PC-3 (cell line): ENCODE measurements around the gene NLGN3. TPM values are rescaled to one million over a fixed set of nuclear protein-coding genes. Genes with fewer than 3 reads are reported as not detected.

Experiments used
- ATAC-seq: fragments of 200-7000 bp; cut with Tn5 transposase; 2 replicates; pipeline ENCODE4 v1.9.1; 2020; ENCODE audit warnings: mild to moderate bottlenecking, moderate library complexity
- BruUV-seq: library from RNA; stranded (reverse); fragments of 400-500 nt; replicated peaks from 2 replicates; lab custom pipeline; 2021; lab: Mats Ljungman, UMichigan
- CTCF ChIA-PET: fragments of 300-600 bp; sonication (Branson Sonifier 250); formaldehyde crosslinking; loops from one replicate; lab custom pipeline; 2022; ENCODE audit warnings: antibody characterized with exemption; lab: Charles Lee
- POLR2A ChIA-PET: fragments of 300-600 bp; sonication (Branson Sonifier 250); formaldehyde crosslinking; loops from one replicate; lab custom pipeline; 2022; ENCODE audit warnings: antibody characterized with exemption; ENCODE audit not compliant: unreplicated experiment; lab: Charles Lee
- DNase-seq: peaks from one replicate; pipeline ENCODE4 v3.0.0-alpha.2; 2015
- H2AFZ ChIP-seq: fragments of 300-600 bp; sonication (generic); 2 replicates; pipeline ENCODE4 v1.6.0; 2016; ENCODE audit warnings: antibody characterized with exemption, low read length
- H3F3A ChIP-seq: fragments of 300-600 bp; sonication (generic); one replicate; pipeline ENCODE4 v1.6.0; 2017; ENCODE audit warnings: antibody characterized with exemption, low read length, control low read depth, mild to moderate bottlenecking; ENCODE audit not compliant: unreplicated experiment
- H3K27ac ChIP-seq: fragments of 300-600 bp; sonication (generic); 2 replicates; pipeline ENCODE4 v1.5.1; 2016; ENCODE audit warnings: mild to moderate bottlenecking, low read length
- H3K27me3 ChIP-seq: fragments of 300-600 bp; sonication (generic); 2 replicates; pipeline ENCODE4 v1.6.1; 2016; ENCODE audit warnings: low read length, mixed read lengths
- H3K36me3 ChIP-seq: fragments of 300-600 bp; sonication (generic); 2 replicates; pipeline ENCODE4 v1.6.1; 2016; ENCODE audit warnings: low read depth, mixed run types, low read length, mixed read lengths
- H3K4me1 ChIP-seq: fragments of 300-600 bp; sonication (generic); 2 replicates; pipeline ENCODE4 v1.5.1; 2016; ENCODE audit warnings: low read length; ENCODE audit not compliant: insufficient read depth
- H3K4me2 ChIP-seq: fragments of 300-600 bp; sonication (generic); 2 replicates; pipeline ENCODE4 v1.6.0; 2016; ENCODE audit warnings: low read length
- H3K4me3 ChIP-seq: fragments of 300-600 bp; sonication (generic); 2 replicates; pipeline ENCODE4 v1.5.1; 2016; ENCODE audit warnings: mild to moderate bottlenecking, low read length, mixed read lengths
- H3K79me2 ChIP-seq: fragments of 300-600 bp; sonication (generic); 2 replicates; pipeline ENCODE4 v1.6.1; 2017; ENCODE audit warnings: low read length, mixed read lengths
- H3K9ac ChIP-seq: fragments of 300-600 bp; sonication (generic); 2 replicates; pipeline ENCODE4 v1.6.0; 2016; ENCODE audit warnings: mild to moderate bottlenecking, low read length
- H3K9me2 ChIP-seq: fragments of 300-600 bp; sonication (generic); replicated peaks from 2 replicates; pipeline ENCODE4 v1.6.1; 2016; ENCODE audit warnings: mixed run types, low read length, mixed read lengths
- H3K9me3 ChIP-seq: fragments of 300-600 bp; sonication (generic); 2 replicates; pipeline ENCODE4 v1.6.1; 2016; ENCODE audit warnings: low read length, mixed read lengths
- H4K20me1 ChIP-seq: fragments of 300-600 bp; sonication (generic); 2 replicates; pipeline ENCODE4 v1.6.1; 2016; ENCODE audit warnings: low read length, mixed read lengths
- EZH2 ChIP-seq: fragments of 300-600 bp; sonication (generic); IDR thresholded peaks from one replicate; pipeline ENCODE4 v1.6.1; 2017; ENCODE audit warnings: antibody characterized with exemption, mild to moderate bottlenecking, low read length; ENCODE audit not compliant: unreplicated experiment
- EZH2phosphoT487 ChIP-seq: fragments of 300-600 bp; sonication (generic); IDR thresholded peaks from 2 replicates; pipeline ENCODE4 v1.6.1; 2018; ENCODE audit warnings: mild to moderate bottlenecking, antibody characterized with exemption, low read length, borderline replicate concordance
- intact Hi-C: fragments of 100-400 bp; cut with micrococcal nuclease; formaldehyde crosslinking; loops from 2 replicates; pipeline ENCODE4 v1.9.0; 2023
- total RNA-seq: library from RNA; depleted of rRNA; stranded (reverse); fragments of >200 nt; gene quantifications from 2 replicates; pipeline ENCODE4 v1.2.3, GENCODE V29; 2014
- TF ChIP-seq, protein P1 (sequence below): fragments of 300-600 bp; sonication (generic); conservative IDR thresholded peaks from 2 replicates; pipeline ENCODE4 v1.5.1; 2017; ENCODE audit warnings: antibody characterized with exemption, low read depth, mild to moderate bottlenecking, low read length

NLGN3 gene
- total RNA-seq, 1 experiment from 2014 or later = 0.29 TPM

DNA sequence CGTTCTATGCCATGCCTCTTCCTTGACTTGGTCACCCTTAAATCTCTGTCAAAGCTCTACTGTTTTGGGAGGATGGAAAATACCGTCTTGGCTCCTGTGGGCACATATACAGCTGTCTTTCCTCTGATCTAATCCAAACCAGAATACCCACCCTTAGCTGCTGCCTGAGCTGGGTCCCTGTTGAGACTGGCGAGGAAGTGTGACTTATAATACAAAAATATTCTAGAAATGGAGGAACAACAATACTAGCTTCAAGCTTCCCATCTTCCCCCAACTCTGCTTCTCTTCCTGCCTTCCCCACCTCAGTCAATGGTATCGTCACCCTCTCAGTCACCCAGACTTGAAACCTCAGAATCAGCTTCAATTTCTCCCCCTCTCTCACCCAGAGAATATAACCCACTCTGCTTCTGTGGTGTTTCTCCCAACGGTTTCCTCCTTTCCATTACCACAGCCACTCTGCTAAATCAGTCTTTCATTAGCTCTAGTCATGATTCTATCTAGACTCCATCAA lies 32.7 kb upstream of the NLGN3 start:
- no peak overlapping the region for H3K9ac ChIP-seq
- no peak overlapping the region for H3K27ac ChIP-seq
- TF ChIP-seq, protein P1, sequence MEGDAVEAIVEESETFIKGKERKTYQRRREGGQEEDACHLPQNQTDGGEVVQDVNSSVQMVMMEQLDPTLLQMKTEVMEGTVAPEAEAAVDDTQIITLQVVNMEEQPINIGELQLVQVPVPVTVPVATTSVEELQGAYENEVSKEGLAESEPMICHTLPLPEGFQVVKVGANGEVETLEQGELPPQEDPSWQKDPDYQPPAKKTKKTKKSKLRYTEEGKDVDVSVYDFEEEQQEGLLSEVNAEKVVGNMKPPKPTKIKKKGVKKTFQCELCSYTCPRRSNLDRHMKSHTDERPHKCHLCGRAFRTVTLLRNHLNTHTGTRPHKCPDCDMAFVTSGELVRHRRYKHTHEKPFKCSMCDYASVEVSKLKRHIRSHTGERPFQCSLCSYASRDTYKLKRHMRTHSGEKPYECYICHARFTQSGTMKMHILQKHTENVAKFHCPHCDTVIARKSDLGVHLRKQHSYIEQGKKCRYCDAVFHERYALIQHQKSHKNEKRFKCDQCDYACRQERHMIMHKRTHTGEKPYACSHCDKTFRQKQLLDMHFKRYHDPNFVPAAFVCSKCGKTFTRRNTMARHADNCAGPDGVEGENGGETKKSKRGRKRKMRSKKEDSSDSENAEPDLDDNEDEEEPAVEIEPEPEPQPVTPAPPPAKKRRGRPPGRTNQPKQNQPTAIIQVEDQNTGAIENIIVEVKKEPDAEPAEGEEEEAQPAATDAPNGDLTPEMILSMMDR = no peak
- TF ChIP-seq EZH2phosphoT487 (no peak), EZH2 (no peak)
- H3K4me1 ChIP-seq = no peaks in the 10 kb centered on the region
- H3K9me2 ChIP-seq = no peaks in the 10 kb centered on the region
- no peaks in the 10 kb centered on the region for H3K36me3 ChIP-seq
- intact Hi-C loops = no loop called here
- ChIA-PET CTCF (no interaction called here), POLR2A (interaction anchor here (0.6 kb wide), 1 partner anchor 431 kb away, joined by 3 read pairs; no protein-coding TSS in a partner anchor)
- no TSS peak for BruUV-seq
- no peaks in the 10 kb centered on the region for H3K9me3 ChIP-seq
- H4K20me1 ChIP-seq = no peaks in the 10 kb centered on the region
- no peak overlapping the region for H3K4me2 ChIP-seq
- H2AFZ ChIP-seq = no peak overlapping the region
- no peak for ATAC-seq
- no peaks in the 10 kb centered on the region for H3F3A ChIP-seq
- H3K79me2 ChIP-seq = no peaks in the 10 kb centered on the region
- no peak for DNase-seq
- H3K4me3 ChIP-seq = no peak overlapping the region
- no peaks in the 10 kb centered on the region for H3K27me3 ChIP-seq

GRCh38 chrX:71117358-71117757 lies 27.3 kb upstream of the NLGN3 start:
- TF ChIP-seq, protein P1 = no peak
- TF ChIP-seq EZH2 (no peak), EZH2phosphoT487 (no peak)
- CTCF ChIA-PET = no interaction called here
- ATAC-seq = no peak
- Histone ChIP-seq H3K9me3 (no peaks in the 10 kb centered on the region), H2AFZ (no peak overlapping the region), H3K9me2 (no peaks in the 10 kb centered on the region), H3K4me1 (peaks cover 9% of the 10 kb centered on the region; the same call in 1 of the 2 replicates), H3K4me2 (peak overlapping the region; percentile 89; the same call in 1 of the 2 replicates), H3K36me3 (no peaks in the 10 kb centered on the region; the same call in 1 of the 2 replicates), H4K20me1 (no peaks in the 10 kb centered on the region), H3K9ac (no peak overlapping the region), H3K27ac (no peak overlapping the region), H3F3A (no peaks in the 10 kb centered on the region), H3K4me3 (no peak overlapping the region; the same call in 1 of the 2 replicates), H3K79me2 (peaks cover 12% of the 10 kb centered on the region; the same call in 1 of the 2 replicates), H3K27me3 (no peaks in the 10 kb centered on the region)
- no TSS peak for BruUV-seq
- intact Hi-C loops = no loop called here
- no peak for DNase-seq
- POLR2A ChIA-PET = no interaction called here
